Fibroblast of the conjunctiva (primary cell): ENCODE measurements around the gene GJD4.
A peak's percentile ranks its signal among the peaks of the same experiment; 100 is the strongest.

Source experiments
- DNase-seq: peaks from one replicate; pipeline ENCODE4 v3.0.0-alpha.2; 2010; ENCODE audit warnings: low read depth

GJD4 gene

DNA sequence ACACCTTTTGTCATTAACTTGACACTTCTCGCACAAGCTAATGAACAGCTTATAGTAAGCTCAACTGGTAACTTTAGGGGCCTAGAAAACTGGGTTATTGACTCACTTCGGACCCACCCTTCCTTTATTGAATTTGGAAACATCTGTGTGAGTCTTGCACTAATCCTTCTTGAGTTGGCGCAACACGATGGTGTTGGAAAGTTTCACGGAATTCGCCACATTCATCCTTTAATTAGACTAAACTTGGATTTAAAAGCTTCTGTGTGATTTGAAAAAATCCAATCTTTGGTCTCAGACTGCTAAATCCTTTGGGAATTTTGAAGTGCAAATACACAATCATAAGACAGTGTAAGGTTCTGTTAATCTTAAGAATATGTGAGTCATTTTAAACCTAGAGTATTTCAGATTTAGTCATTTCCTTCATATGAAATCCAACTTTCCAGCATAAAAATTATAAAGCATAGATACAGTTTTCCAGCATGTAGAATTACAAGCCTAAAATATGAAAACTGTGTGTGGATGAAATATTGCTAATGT, 21.9 kb downstream of the GJD4 start:
- no peak for DNase-seq

- no peak for DNase-seq
These were observed 26.3 kb downstream of the GJD4 start for GRCh38 chr10:35631404-35631803.

GRCh38 chr10:35632027-35632426, 26.9 kb downstream of the GJD4 start:
- no peak for DNase-seq

GRCh38 chr10:35633006-35633980, 28.2 kb downstream of the GJD4 start:
- DNase-seq: no peak

DNA sequence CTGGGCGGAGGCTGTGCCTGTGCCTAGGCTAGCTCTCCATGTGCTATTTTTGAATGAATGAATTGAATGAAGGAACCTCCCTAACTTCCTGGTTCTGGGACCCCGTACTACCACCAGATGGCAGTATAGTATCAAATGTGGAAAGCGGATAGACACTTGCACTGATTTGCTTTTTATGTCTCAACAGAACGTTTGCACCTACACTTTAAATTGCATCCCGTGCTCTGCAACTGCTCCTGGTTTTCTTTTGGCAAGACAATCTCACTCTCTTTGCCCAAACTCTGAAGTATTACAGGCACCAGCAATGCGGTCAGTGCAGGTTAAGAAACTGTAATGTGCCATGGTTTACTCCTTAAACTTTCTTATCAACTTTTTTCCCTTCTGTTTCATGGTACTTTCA, 30.4 kb downstream of the GJD4 start:
- DNase-seq: peak; percentile 50

DNA sequence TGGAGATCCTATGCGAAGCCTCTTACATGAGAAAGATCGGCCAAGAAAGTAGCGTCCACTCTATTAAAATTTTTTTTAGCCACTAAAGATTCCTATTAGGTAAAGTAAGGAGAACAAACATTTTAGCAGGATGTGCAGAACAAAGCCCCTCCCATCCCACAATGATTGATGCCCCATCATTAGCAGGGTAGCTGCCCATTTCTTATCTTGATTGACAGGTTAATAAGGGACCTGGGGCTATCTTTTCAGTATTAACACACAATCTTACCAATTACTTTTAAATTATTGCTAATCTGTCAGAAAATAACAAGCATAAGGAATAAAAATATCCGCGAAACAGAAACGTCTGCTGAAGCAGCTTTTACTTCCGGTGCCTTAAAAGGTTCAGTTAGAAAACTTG, 31.8 kb downstream of the GJD4 start:
- DNase-seq: no peak

- DNase-seq: no peak
These were observed 32.3 kb downstream of the GJD4 start for GRCh38 chr10:35637462-35637861.

GRCh38 chr10:35638101-35638500, 33.0 kb downstream of the GJD4 start:
- DNase-seq: no peak

DNA sequence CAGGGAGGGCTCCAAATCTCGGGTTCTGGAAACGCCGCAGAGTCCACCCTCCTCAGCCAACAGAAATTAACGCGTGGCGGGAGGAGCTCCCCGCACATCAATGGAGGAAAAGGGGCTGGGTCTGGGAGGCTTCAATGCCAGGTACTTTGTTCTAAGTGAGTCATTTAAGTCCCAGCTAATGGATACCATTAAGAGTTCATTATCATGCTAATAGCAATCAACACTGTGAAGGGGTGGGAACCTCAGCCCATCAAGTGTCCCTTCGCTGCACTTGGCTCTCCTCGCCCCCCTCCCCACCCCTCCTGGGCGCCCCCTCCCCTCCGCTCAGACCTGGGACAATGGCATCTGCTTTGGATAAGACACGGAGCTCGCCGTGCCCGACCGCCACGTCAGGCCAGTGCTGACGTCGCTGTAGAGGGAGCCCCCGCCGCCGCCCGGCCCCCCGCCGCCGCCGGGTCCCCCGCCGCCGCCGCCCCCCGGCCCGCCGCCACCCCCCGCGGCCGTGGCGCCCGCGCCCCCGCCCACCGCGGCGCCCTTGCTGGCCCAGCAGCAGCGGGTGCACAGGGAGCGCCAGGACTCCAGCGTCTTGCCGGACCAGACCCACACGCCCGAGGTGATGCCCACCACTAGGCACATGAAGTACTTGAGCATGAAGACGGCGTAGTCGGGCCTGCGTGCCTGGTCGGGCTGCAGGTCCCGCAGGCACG, 34.0 kb downstream of the GJD4 start:
- DNase-seq: no peak

DNA sequence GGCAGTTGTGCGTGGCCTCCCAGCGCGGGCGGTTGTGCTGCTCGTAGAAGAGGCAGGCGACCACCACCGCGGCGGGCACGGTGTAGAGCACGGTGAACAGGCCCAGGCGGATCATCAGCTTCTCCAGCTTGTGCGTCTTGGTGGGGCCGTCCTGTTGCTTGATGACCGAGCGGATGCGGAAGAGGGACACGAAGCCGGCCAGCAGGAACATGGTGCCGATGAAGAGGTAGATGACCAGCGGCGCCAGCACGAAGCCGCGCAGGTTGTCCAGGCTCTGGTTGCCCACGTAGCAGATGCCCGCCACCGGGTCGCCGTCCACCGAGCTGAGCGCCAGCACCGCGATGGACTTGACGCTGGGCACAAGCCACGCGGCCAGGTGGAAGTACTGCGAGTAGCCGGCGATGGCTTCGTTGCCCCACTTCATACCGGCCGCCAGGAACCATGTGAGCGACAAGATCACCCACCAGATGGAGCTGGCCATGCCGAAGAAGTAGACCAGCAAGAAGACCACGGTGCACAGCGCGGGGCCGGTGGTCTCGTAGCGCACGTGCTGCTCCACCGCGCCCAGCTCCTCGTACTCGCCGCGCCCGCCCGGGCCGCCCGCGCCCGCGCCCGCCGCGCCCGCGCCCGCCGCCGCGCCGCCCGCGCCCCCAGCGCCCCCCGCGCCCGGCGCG, 34.7 kb downstream of the GJD4 start:
- DNase-seq: no peak

GRCh38 chr10:35640474-35640873, 35.3 kb downstream of the GJD4 start:
- peak; percentile 21 for DNase-seq

GRCh38 chr10:35640951-35641675, 36.0 kb downstream of the GJD4 start:
- DNase-seq: peak; percentile 49

GRCh38 chr10:35641676-35642034, 36.5 kb downstream of the GJD4 start:
- DNase-seq: no peak

DNA sequence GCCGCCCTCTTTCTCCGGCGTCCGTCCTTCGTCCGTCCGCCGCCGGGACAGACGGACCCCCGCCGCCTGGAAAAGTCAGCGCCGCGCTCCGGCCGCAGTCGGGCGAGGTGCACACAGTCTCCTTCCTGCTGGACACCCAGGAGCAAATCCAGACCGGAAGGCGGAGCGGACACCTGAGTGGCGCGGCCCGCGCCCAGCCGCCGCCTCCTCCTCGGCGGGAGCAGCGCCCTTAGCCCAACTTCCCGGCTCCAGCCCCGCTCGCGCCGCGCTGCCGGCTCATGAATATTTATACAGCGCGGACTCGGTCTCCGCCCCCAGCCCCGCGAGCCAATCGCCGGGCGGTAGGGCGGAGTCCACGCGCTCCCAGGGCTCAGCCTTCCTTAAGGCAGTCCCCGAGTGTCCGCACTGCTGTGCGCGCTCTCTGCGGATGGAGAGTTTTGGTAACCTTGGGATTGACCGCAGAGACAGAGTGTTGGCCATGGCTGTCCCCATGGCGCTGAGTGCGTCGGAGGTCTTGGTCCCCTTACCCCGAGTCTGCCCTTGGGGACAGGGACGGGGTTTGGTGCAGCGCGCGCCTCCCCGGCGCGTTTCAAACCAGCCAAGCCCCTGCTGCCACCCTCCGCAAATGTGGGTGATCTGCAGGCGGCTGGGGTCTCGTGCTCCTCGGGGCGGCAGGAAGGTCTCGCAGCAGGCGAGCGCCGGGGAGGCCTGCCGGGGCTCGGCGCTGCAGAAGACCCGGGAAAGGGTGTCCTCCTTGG, 37.1 kb downstream of the GJD4 start, which contains the start of gene FZD8:
Gene FZD8, minus strand, starts transcription at position 262 of the 758 bp plus-strand sequence. CDS start 867 bp downstream, outside the sequence.
- DNase-seq: peak; percentile 64

- no peak for DNase-seq
These were observed 37.6 kb downstream of the GJD4 start for GRCh38 chr10:35642793-35643114.

GRCh38 chr10:35643151-35644049, 38.3 kb downstream of the GJD4 start:
- peak; percentile 21 for DNase-seq

- no peak for DNase-seq
These were observed 39.2 kb downstream of the GJD4 start for GRCh38 chr10:35644050-35644950.

GRCh38 chr10:35650894-35651293, 45.8 kb downstream of the GJD4 start:
- DNase-seq: no peak

DNA sequence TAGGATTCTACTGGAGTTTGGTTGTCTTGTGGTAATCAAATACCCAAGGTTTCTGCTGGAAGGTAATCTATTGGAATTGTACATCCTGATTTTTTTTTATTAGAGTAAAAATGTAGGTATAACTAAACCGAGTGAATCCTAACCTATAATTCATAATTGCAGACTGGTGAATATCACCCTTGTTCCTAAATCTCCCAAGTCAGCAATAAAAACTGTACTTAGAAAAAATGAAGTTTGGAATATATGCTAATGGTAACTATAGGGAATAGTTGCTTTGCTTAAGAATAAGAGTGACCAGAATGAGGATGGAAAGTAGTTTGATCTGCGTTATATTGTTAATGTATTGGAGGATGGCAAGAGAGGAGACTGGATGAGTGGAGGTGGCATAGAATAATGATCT, 47.7 kb downstream of the GJD4 start:
- DNase-seq: no peak
